GM18873 (cell line): ENCODE measurements around the gene ANXA1.

ENCODE experiments used
- ATAC-seq: cut with Tn5 transposase; IDR thresholded peaks from one replicate; pipeline ENCODE4 v1.9.1; 2021; ENCODE audit warnings: mild to moderate bottlenecking, moderate library complexity, moderate number of reproducible peaks; ENCODE audit not compliant: unreplicated experiment, low FRiP score

ANXA1 gene

DNA sequence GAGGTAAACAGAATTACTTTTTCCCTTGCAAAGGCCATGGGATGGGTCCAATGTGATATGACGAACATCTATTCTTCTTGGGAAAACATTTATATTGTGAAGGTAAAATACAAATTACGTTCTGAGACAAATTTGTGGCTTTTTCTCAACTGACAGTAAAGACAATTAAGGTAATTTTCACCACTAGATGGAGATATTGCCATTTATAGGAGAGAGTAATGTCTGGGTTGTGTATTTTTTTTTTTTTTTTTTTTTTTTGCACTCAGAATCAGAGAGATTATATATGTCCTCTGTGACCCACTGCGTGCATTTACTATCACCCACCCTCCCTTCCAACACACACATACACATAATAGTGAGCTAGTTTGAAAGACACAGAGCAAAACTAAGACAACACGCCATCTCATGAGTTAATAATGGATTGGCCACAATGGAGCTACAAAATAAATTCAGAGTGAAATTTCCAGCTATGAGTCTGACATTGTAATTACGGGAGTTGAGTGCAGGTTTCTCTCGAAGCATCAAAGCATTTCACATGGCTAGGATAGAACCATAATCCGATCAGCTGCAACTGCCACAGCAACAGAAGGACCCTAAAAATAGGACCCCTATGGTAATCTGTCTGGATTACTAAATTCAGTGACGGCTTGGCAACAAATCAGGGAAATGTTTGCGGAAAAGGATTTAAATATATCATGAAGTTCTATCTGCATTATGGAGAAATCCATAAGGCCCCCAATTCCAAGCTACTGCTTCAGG is 49.2 kb downstream of the ANXA1 start:
- ATAC-seq = no peak

- ATAC-seq = no peak
Observed at GRCh38 chr9:73202980-73203379, 51.3 kb downstream of the ANXA1 start.

GRCh38 chr9:73204936-73205335 is 53.3 kb downstream of the ANXA1 start:
- no peak for ATAC-seq

DNA sequence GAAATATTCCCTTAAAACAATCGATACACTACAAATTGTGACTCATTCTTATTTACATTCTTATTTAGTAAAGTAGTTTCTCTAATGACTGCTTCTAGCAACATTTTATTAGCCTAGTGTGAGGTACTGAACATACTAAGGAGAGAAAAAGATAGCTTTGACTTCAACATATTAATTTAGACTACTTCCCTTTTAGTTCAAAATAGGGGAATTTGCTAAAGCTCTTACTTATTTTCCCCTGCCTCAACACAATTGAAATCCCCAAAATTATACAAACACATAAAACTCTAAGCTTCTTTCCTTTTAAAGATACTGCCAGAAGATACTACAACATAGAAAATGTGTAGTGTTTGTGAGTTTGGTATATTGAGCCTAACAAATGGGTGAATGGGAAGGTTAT is 55.2 kb downstream of the ANXA1 start:
- ATAC-seq = no peak

- ATAC-seq = no peak
Observed at GRCh38 chr9:73210886-73211666, 59.4 kb downstream of the ANXA1 start.

DNA sequence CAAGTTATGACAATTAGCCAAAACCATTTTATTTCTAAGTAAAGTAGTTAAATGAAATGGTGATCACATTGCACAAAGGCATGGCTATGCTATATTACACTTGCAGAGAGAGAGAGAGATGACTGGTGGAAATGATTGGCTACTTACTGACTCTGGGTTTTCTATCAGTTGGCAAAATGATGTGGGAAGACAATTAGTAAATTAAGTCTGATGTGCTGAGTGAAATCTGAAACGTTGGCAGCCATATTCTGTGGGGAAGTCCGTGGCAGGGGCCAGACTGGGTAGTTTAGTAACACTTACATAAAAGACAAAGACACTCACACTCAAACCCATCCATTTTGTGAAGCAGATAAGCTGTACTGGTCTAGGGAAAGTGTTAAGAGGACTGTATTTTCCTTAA is 61.6 kb downstream of the ANXA1 start:
- no peak for ATAC-seq

DNA sequence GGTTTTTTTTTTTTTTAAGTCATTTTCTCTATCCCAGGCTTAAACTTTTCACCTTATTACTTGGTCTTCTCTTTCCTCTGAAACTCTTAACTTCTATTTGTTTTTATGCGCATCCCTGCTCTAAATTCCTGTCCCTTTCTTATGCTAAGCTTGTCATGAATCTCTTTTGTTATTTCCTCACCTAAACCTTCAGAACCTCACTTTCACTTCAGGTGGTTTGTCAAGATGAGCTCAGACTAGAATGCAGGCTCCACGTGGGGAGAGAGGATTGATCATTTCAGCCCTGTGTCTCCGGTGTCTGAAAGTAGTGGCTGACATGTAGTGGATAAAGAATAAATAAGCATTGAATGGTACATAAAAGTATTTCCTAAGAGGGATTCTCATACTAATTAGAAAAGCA is 63.6 kb downstream of the ANXA1 start:
- no peak for ATAC-seq

DNA sequence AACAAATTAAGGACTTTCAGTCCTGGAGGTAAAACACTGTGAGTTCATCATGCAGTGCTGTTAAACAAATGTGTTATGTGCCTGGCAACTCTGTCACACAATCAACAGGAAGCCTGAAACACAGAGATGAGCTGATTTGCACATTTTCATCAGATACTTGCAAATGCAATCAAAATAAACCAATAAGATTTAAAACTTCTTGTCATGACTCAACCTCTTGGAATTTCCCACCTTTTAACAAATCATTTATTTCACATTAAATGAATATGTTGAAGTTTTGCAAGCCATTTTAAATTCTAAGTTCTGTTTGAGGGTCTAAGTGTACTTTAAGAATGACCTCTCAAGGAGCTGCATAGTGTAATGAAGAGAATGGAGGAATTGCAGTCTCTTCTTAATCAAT is 64.4 kb downstream of the ANXA1 start:
- no peak for ATAC-seq
